Subcutaneous adipose tissue (tissue), 4 donors: ENCODE data around the gene VWF. TPM values are rescaled to one million over a fixed set of nuclear protein-coding genes. Genes with fewer than 3 reads are reported as not detected.

Experiments
- small RNA-seq: library from RNA; depleted of rRNA; stranded (forward); fragments of <200 nt; gene quantifications from one replicate; pipeline ENCODE3, GENCODE V24; 2016
- total RNA-seq, 4 donors: library from RNA; depleted of rRNA; stranded (reverse); fragments of >200 nt; gene quantifications; one replicate each; pipeline ENCODE4 v1.1.0, GENCODE V29; 2016
- TF ChIP-seq, protein P1 (sequence below): fragments of 450-650 bp; IDR thresholded peaks from one replicate; pipeline ENCODE4 v1.5.1; 2016; ENCODE audit warnings: low read depth, mild to moderate bottlenecking, control low read depth, antibody characterized with exemption, moderate library complexity

The VWF gene
- total RNA-seq, 4 donors from 2014 or later: 132 to 853 (median 240) TPM

DNA sequence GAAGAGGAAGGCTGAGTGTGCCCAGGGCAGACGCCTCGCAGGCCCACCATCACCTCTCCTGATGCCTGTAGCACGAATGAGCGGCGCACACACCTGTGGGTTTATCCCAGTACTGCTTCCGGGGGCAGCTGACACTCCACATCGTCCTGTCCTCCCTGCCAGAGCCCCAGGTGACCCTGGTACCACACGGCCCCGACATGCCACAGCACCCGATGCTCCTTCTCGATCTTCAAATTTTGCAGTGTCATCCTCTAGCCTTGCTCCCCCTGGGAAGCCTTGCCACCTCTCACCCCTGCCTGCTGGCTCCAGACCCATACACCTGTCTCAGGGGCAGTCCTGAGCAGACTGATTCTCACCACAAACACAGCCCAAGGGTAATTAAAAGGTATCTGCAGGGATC, 220.0 kb downstream of the VWF start:
- TF ChIP-seq, protein P1, sequence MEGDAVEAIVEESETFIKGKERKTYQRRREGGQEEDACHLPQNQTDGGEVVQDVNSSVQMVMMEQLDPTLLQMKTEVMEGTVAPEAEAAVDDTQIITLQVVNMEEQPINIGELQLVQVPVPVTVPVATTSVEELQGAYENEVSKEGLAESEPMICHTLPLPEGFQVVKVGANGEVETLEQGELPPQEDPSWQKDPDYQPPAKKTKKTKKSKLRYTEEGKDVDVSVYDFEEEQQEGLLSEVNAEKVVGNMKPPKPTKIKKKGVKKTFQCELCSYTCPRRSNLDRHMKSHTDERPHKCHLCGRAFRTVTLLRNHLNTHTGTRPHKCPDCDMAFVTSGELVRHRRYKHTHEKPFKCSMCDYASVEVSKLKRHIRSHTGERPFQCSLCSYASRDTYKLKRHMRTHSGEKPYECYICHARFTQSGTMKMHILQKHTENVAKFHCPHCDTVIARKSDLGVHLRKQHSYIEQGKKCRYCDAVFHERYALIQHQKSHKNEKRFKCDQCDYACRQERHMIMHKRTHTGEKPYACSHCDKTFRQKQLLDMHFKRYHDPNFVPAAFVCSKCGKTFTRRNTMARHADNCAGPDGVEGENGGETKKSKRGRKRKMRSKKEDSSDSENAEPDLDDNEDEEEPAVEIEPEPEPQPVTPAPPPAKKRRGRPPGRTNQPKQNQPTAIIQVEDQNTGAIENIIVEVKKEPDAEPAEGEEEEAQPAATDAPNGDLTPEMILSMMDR: no peak

DNA sequence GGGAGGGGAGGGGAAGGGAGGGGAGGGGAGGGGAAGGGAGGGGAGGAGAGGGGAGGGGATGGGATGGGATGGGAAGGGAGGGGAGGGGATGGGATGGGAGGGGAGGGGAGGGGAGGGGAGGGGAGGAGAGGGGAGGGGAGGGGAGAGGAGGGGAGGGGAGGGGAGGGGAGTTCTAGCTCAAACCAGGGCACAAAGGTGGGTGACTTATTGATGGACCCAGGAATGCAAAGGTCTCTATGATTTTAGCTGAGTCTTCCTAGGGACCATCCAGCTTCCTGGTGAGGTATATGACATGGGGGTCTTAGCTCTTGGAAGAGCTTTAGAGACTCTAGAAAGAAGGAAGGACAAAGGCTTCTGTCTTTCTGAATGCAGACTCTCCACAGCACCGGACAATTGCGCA, 221.7 kb downstream of the VWF start:
- TF ChIP-seq, protein P1: no peak

DNA sequence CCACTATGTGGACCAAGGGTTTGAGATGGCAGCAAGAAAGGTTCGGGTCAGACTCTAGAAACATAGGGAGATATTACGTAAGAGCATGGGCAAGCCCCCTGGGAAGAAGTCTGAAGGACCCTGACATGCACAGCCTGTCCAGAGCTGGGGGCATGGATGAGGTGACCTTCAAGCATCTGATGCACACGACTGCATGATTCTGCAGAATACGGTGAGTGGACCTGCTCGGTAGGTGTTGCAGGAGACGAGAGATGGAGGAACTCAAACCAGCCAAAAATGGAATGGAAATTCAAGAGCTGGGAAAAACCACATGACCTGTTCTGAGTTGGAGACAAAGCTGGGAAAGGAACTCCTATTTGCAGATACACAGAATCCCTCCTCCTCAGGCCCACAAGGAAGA, 223.1 kb downstream of the VWF start:
- TF ChIP-seq, protein P1: no peak

DNA sequence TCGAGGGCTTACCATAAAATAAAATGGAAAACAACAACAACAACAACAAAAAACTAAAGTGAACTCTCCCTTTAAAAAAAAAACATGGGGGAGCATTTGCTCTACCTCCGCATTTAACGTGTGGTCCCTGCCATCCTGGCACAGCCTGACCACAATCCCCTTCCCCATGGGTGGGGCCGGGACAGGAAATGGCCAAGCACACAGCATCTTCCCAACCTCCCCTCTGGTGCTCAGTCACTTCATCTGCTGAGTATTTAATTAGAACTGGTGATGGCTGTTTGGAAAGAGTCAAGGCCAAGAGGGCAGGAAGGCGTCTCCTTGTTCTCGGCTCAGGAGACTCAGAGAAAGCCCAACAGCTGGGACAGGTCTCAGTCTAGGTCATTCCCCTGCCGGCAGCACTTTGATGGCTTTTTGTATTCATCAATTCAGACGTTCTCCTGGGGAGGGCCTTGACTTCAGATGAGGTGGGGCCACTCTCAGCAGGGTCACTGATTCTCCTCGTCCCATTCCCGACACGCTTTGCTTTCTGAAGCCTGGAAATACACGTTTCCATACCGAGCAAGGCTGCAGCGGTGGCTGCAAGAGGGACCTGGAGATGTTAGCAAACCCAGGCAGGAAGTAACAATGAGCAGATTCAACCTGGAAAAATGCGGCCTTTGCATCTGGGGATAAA, 223.8 kb downstream of the VWF start:
- TF ChIP-seq, protein P1: no peak

DNA sequence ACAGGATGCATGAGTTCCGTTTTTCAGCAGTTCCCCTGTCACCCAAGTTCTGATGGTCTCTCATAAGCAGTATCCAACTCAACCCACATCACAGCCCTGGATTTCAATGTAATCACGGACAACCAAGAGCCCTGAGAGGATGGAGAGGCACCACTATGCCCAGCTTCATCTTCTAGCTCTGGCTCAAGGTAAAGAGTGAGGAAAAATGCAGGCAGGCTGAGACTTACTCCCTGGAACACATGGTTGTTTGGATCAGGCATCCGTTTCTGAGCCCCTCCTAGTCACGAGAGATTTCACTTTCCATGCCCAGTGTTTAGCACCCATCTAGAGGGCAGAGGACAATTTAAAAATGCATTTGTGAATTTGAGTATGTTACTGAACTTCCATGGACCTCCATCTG, 224.4 kb downstream of the VWF start:
- TF ChIP-seq, protein P1: no peak

DNA sequence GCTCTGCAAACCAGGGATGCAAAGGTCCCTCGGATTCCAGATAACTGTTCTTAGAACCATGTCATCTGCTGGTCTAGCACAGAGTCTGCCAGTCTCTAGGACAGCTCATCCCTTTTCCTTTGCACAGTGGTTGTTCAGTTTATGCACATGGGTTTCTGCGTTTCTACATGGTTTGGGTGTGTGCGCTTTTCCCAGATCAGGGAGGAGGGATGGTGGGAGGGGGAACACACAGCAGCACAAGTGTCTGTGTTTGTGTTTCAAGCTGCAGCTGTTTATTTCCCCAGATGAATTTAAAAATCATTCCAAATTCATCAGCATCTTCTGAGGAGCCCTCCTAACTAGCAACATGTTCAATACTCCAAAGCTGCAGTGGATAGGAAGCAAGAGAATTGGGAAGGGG, 224.8 kb downstream of the VWF start:
- TF ChIP-seq, protein P1: no peak

DNA sequence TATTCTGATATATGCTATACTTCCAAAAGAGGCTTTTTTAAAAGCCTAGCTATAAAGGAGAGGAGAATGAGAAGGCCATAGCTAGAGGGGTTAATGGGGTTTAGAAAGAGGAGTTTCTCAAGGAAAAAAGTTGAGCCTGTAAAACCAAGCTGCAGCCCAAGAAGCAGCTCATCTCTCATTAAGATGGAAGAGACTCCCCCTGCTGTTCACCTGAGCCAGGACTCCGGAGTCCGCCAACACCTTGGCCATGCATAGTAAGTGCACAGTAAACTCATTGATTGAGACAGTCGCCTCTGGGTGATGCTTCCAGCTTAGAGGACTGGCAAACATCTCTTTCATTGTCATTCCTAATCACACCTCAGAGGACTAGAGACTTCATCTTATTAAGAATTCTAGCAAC, 225.6 kb downstream of the VWF start:
- TF ChIP-seq, protein P1: no peak

Small RNAs within 50 kb of the gene (small RNA-seq; reads per million reads assigned to genes)
- gene RN7SL69P: not detected

Other genes starting within 250 kb of the VWF start
- gene ANO2, start 179.4 kb downstream of the VWF start, total RNA-seq: 10 to 100 TPM in 3 of 4 donors, 1 to 10 TPM in 1; 9.3 to 69.3 (median 21.8) TPM
- gene CD9, start 75.7 kb upstream of the VWF start, total RNA-seq: 100 to 1,000 TPM in 2 of 4 donors, 10 to 100 TPM in 2; 48.6 to 337 (median 129) TPM
- 100 to 1,000 TPM in 1 of 4 donors, 10 to 100 TPM in 2, 1 to 10 TPM in 1; 6.8 to 111 (median 49.4) TPM for gene PLEKHG6, start 186.0 kb upstream of the VWF start, total RNA-seq
- 100 to 1,000 TPM; 207 to 269 (median 239) TPM for gene TNFRSF1A, start 217.4 kb upstream of the VWF start, total RNA-seq